ENCODE measurements around the gene TOM1. TPM values are rescaled to one million over a fixed set of nuclear protein-coding genes. Genes with fewer than 3 reads are reported as not detected.

The TOM1 gene
- total RNA-seq, 2 experiments from 2014 or later: 211 to 219 TPM

DNA sequence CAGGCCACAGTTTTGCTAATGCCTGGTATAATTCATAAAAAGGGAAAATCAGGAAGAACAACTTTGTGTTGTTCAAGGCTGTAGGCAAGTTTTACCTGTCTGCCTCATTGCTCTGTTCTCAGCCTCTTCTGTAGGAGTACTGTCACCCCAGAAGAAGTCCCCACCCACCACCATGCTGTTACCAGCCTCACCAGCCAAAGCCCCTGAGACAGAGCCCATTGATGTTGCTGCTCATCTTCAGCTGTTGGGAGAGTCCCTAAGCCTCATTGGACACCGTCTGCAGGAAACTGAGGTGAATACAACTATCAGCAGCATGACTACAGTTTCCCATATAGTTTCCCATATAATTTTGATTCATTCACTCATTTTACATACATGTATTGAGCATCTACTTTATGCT lies 11.6 kb upstream of the TOM1 start:
- Histone ChIP-seq H3K9me3 (ENCODE audit: control insufficient read depth in 1 of 2, insufficient read depth in 1 of 2, low read length in 2 of 2) (no peaks in the 10 kb centered on the region), H3K36me3 (ENCODE audit: insufficient read depth, low read length) (peaks cover 68% of the 10 kb centered on the region), H3K4me3 (ENCODE audit: low read length) (no peak overlapping the region), H3K27me3 (ENCODE audit: control insufficient read depth in 1 of 2, insufficient read depth in 2 of 2, low read length in 2 of 2) (no peaks in the 10 kb centered on the region), H3K4me1 (ENCODE audit: insufficient read depth, low read length) (no peaks in the 10 kb centered on the region), H3K27ac (ENCODE audit: low read depth in 1 of 2, low read length in 2 of 2) (no peak overlapping the region)
- Mint-ChIP-seq H3K4me1 (ENCODE audit: low read depth) (no peaks in the 10 kb centered on the region), H3K27ac (no peak overlapping the region), H3K27me3 (no peaks in the 10 kb centered on the region), H3K4me3 (no peak overlapping the region), H3K36me3 (ENCODE audit: low read depth) (peaks cover 86% of the 10 kb centered on the region), H3K9me3 (no peaks in the 10 kb centered on the region)
- TF ChIP-seq, protein P1, sequence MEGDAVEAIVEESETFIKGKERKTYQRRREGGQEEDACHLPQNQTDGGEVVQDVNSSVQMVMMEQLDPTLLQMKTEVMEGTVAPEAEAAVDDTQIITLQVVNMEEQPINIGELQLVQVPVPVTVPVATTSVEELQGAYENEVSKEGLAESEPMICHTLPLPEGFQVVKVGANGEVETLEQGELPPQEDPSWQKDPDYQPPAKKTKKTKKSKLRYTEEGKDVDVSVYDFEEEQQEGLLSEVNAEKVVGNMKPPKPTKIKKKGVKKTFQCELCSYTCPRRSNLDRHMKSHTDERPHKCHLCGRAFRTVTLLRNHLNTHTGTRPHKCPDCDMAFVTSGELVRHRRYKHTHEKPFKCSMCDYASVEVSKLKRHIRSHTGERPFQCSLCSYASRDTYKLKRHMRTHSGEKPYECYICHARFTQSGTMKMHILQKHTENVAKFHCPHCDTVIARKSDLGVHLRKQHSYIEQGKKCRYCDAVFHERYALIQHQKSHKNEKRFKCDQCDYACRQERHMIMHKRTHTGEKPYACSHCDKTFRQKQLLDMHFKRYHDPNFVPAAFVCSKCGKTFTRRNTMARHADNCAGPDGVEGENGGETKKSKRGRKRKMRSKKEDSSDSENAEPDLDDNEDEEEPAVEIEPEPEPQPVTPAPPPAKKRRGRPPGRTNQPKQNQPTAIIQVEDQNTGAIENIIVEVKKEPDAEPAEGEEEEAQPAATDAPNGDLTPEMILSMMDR (IDR thresholded peaks at IDR 0.05): no peak
- POLR2A ChIA-PET: no interaction called here
- intact Hi-C loops (cut with DNase I, micrococcal nuclease): no loop called here
- DNase-seq: no peak
- CTCF ChIA-PET: no interaction called here
- ATAC-seq (ENCODE audit: poor library complexity): no peak

- Mint-ChIP-seq H3K27me3 (no peaks in the 10 kb centered on the region), H3K36me3 (ENCODE audit: low read depth) (peaks cover 72% of the 10 kb centered on the region), H3K4me1 (ENCODE audit: low read depth) (no peaks in the 10 kb centered on the region), H3K27ac (no peak overlapping the region), H3K9me3 (no peaks in the 10 kb centered on the region), H3K4me3 (no peak overlapping the region)
- Histone ChIP-seq H3K9me3 (ENCODE audit: control insufficient read depth in 1 of 2, insufficient read depth in 1 of 2, low read length in 2 of 2) (no peaks in the 10 kb centered on the region), H3K36me3 (ENCODE audit: insufficient read depth, low read length) (peaks cover 51% of the 10 kb centered on the region), H3K27ac (ENCODE audit: low read depth in 1 of 2, low read length in 2 of 2) (no peak overlapping the region), H3K4me3 (ENCODE audit: low read length) (no peak overlapping the region), H3K27me3 (ENCODE audit: control insufficient read depth in 1 of 2, insufficient read depth in 2 of 2, low read length in 2 of 2) (no peaks in the 10 kb centered on the region), H3K4me1 (ENCODE audit: insufficient read depth, low read length) (no peaks in the 10 kb centered on the region)
- DNase-seq (no peak), ATAC-seq (ENCODE audit: poor library complexity) (no peak)
- intact Hi-C loops (cut with DNase I, micrococcal nuclease): no loop called here
- ChIA-PET POLR2A (interaction anchor here (1.3 kb wide), 1 partner anchor 35 kb away, joined by 3 read pairs; no protein-coding TSS in a partner anchor), CTCF (no interaction called here)
- TF ChIP-seq, protein P1 (IDR thresholded peaks at IDR 0.05): no peak
Observed at GRCh38 chr22:35292786-35293185, 6.9 kb upstream of the TOM1 start.

DNA sequence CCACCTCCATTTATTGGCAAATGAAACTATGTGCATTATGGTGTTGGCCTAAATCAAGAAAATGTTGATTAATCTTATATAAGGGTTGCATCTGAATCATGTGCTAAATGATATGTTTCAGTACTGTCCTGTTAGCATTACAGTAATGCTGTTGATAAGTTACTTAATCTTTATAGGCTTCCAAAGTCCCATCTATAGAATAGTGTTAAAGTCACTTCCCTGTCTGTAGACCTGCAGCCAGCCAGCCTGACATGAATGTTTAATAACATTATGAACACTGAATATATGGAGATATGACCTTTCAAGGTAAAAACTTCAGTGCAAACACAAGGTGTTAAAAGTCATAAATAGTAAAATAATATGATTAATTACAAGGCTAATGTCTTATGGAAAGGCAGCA lies 3.6 kb upstream of the TOM1 start:
- intact Hi-C loops (cut with DNase I, micrococcal nuclease): loop anchor here in 1 of 2 experiments (5.0 kb wide), 2 partner anchors 36 to 39 kb away; partner anchors contain the start of gene HMGXB4
- Mint-ChIP-seq H3K4me3 (no peak overlapping the region), H3K27me3 (no peaks in the 10 kb centered on the region), H3K4me1 (ENCODE audit: low read depth) (peaks cover 16% of the 10 kb centered on the region), H3K9me3 (no peaks in the 10 kb centered on the region), H3K27ac (no peak overlapping the region), H3K36me3 (ENCODE audit: low read depth) (peaks cover 55% of the 10 kb centered on the region)
- no peaks in the 10 kb centered on the region for H3K9me3 ChIP-seq (ENCODE audit: control insufficient read depth in 1 of 2, insufficient read depth in 1 of 2, low read length in 2 of 2)
- peaks cover 27% of the 10 kb centered on the region for H3K36me3 ChIP-seq (ENCODE audit: insufficient read depth, low read length)
- TF ChIP-seq, protein P1 (IDR thresholded peaks at IDR 0.05): no peak
- no peak overlapping the region for H3K4me3 ChIP-seq (ENCODE audit: low read length)
- peaks cover 18% of the 10 kb centered on the region for H3K4me1 ChIP-seq (ENCODE audit: insufficient read depth, low read length)
- H3K27ac ChIP-seq (ENCODE audit: low read depth in 1 of 2, low read length in 2 of 2): no peak overlapping the region
- ChIA-PET POLR2A (no interaction called here), CTCF (no interaction called here)
- no peak for ATAC-seq (ENCODE audit: poor library complexity)
- no peaks in the 10 kb centered on the region for H3K27me3 ChIP-seq (ENCODE audit: control insufficient read depth in 1 of 2, insufficient read depth in 2 of 2, low read length in 2 of 2)
- no peak for DNase-seq

Data from CD4-positive, alpha-beta T cell (primary cell).